ENCODE measurements around the gene C17orf100. TPM values are rescaled to one million over a fixed set of nuclear protein-coding genes. Genes with fewer than 3 reads are reported as not detected.
A peak's percentile ranks its signal among the peaks of the same experiment; 100 is the strongest.

Gene C17orf100
- polyA plus RNA-seq, 1 donor (not counting 4 experiments of a cell fraction or from before 2014, with no cell fraction given) = 0.49 TPM

DNA sequence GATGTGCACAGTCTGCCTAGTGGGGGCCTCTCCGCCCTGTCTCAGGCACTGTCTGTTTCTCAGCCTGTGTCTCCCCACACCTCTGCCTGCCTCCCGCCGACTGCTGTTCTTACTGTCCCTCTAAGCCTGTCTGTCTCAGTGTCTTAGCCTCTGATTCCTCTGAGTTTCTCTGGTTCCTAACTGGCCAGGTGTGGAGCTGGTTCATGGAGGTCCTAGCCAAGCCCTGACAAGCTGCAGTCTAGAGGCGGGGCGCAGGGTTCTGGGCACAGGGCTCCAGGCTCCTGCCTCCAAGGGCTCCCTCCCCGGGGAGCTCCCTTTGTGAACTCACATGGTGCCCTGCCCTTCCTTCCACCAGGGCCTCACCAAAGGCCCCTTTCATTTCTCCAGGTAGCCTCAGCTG lies 19.4 kb downstream of the C17orf100 start:
- DNase-seq (ENCODE audit: low read depth, low spot score) = no peak
- no peaks in the 10 kb centered on the region for H3K9me1 ChIP-seq (ENCODE audit: control insufficient read depth, extremely low read depth, insufficient read depth, low read length)
- peak overlapping the region; percentile 92 for H3K27ac ChIP-seq (ENCODE audit: control insufficient read depth, insufficient read depth, low read length)
- no peaks in the 10 kb centered on the region for H3K36me3 ChIP-seq (ENCODE audit: control insufficient read depth in 2 of 2, extremely low read depth in 1 of 2, insufficient read depth in 2 of 2, low read length in 2 of 2)
- no peak overlapping the region for H3K4me3 ChIP-seq (ENCODE audit: control insufficient read depth in 2 of 3, extremely low read depth in 1 of 3, insufficient read depth in 2 of 3, low read depth in 1 of 3, low read length in 3 of 3)
- TF ChIP-seq, protein P1, sequence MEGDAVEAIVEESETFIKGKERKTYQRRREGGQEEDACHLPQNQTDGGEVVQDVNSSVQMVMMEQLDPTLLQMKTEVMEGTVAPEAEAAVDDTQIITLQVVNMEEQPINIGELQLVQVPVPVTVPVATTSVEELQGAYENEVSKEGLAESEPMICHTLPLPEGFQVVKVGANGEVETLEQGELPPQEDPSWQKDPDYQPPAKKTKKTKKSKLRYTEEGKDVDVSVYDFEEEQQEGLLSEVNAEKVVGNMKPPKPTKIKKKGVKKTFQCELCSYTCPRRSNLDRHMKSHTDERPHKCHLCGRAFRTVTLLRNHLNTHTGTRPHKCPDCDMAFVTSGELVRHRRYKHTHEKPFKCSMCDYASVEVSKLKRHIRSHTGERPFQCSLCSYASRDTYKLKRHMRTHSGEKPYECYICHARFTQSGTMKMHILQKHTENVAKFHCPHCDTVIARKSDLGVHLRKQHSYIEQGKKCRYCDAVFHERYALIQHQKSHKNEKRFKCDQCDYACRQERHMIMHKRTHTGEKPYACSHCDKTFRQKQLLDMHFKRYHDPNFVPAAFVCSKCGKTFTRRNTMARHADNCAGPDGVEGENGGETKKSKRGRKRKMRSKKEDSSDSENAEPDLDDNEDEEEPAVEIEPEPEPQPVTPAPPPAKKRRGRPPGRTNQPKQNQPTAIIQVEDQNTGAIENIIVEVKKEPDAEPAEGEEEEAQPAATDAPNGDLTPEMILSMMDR (optimal IDR thresholded peaks at IDR 0.05 in 1 of 3, IDR thresholded peaks at IDR 0.05 in 1 of 3, conservative IDR thresholded peaks at IDR 0.05 in 1 of 3; ENCODE audit: extremely low read depth in 1 of 3, insufficient read depth in 2 of 3, low read length in 3 of 3) = no peak
- no peak for TF ChIP-seq EZH2 (IDR thresholded peaks at IDR 0.05; ENCODE audit: low read length)
- dilution Hi-C loops (cut with MboI; ENCODE audit: extremely low pct_ligation_motif_present, low sequenced_read_pairs) = no loop called here
- H2AFZ ChIP-seq (ENCODE audit: control insufficient read depth, low read length) = peak overlapping the region; percentile 62
- peaks cover 41% of the 10 kb centered on the region for H3K4me1 ChIP-seq (ENCODE audit: control insufficient read depth, extremely low read depth, insufficient read depth, low read length)
- H4K20me1 ChIP-seq (ENCODE audit: control insufficient read depth, extremely low read depth, insufficient read depth, low read length) = no peaks in the 10 kb centered on the region
- peak overlapping the region; percentile 61 for H3K9ac ChIP-seq (ENCODE audit: control insufficient read depth, extremely low read depth, insufficient read depth, low read length)
- no peaks in the 10 kb centered on the region for H3K9me3 ChIP-seq (ENCODE audit: control insufficient read depth, low read depth, low read length)
- H3K79me2 ChIP-seq (ENCODE audit: control insufficient read depth, insufficient read depth, low read length) = no peaks in the 10 kb centered on the region
- no peak for FAIRE-seq
- no peaks in the 10 kb centered on the region for H3K27me3 ChIP-seq (ENCODE audit: control insufficient read depth, extremely low read depth, insufficient read depth, low read length)
- H3K4me2 ChIP-seq (ENCODE audit: control insufficient read depth, extremely low read depth, insufficient read depth, low read depth, low read length) = peak overlapping the region; percentile 84

DNA sequence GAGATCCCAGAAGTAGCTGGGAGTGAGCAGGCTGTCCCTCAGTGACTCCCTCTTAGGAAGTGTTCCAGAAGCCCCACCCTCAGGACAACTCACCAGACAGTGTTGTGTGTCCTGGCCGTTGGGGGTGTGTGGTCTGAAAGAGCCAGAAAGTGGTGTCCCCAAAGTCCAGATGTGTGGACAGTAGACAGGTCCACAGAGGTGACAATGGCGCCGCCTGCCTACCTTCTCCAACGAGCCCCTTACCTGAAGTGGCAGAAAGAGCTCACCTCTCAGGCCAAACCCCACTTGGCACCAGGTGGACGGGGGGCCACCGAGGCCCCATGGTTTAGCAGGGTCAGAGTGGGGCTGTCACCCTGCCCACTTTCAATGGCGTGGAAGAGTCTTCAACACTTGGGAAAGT lies 19.9 kb downstream of the C17orf100 start:
- no peaks in the 10 kb centered on the region for H3K9me3 ChIP-seq (ENCODE audit: control insufficient read depth, low read depth, low read length)
- dilution Hi-C loops (cut with MboI; ENCODE audit: extremely low pct_ligation_motif_present, low sequenced_read_pairs) = no loop called here
- H3K79me2 ChIP-seq (ENCODE audit: control insufficient read depth, insufficient read depth, low read length) = no peaks in the 10 kb centered on the region
- H3K27me3 ChIP-seq (ENCODE audit: control insufficient read depth, extremely low read depth, insufficient read depth, low read length) = no peaks in the 10 kb centered on the region
- no peak overlapping the region for H3K4me2 ChIP-seq (ENCODE audit: control insufficient read depth, extremely low read depth, insufficient read depth, low read depth, low read length)
- no peaks in the 10 kb centered on the region for H3K36me3 ChIP-seq (ENCODE audit: control insufficient read depth in 2 of 2, extremely low read depth in 1 of 2, insufficient read depth in 2 of 2, low read length in 2 of 2)
- TF ChIP-seq EZH2 (IDR thresholded peaks at IDR 0.05; ENCODE audit: low read length) = no peak
- TF ChIP-seq, protein P1 (optimal IDR thresholded peaks at IDR 0.05 in 1 of 3, IDR thresholded peaks at IDR 0.05 in 1 of 3, conservative IDR thresholded peaks at IDR 0.05 in 1 of 3; ENCODE audit: extremely low read depth in 1 of 3, insufficient read depth in 2 of 3, low read length in 3 of 3) = no peak
- FAIRE-seq (peak; percentile 44), DNase-seq (ENCODE audit: low read depth, low spot score) (no peak)
- no peaks in the 10 kb centered on the region for H3K9me1 ChIP-seq (ENCODE audit: control insufficient read depth, extremely low read depth, insufficient read depth, low read length)
- H2AFZ ChIP-seq (ENCODE audit: control insufficient read depth, low read length) = peak overlapping the region; percentile 62
- peak overlapping the region; percentile 92 for H3K27ac ChIP-seq (ENCODE audit: control insufficient read depth, insufficient read depth, low read length)
- peaks cover 37% of the 10 kb centered on the region for H3K4me1 ChIP-seq (ENCODE audit: control insufficient read depth, extremely low read depth, insufficient read depth, low read length)
- H3K9ac ChIP-seq (ENCODE audit: control insufficient read depth, extremely low read depth, insufficient read depth, low read length) = peak overlapping the region; percentile 61
- no peak overlapping the region for H3K4me3 ChIP-seq (ENCODE audit: control insufficient read depth in 2 of 3, extremely low read depth in 1 of 3, insufficient read depth in 2 of 3, low read depth in 1 of 3, low read length in 3 of 3)
- H4K20me1 ChIP-seq (ENCODE audit: control insufficient read depth, extremely low read depth, insufficient read depth, low read length) = no peaks in the 10 kb centered on the region

Data from keratinocyte (primary cell).